Esophagus squamous epithelium (tissue), 4 donors: ENCODE data around the gene CHIC2.

ENCODE experiments used
- CTCF ChIP-seq, 6 experiments: fragments of 450-650 bp in 4 of 6; fragments of 200-600 bp in 2 of 6; sonication (generic) in 2 of 6; IDR thresholded peaks; one replicate each; pipeline ENCODE4 v1.5.1; 2016 to 2019; ENCODE audit warnings: antibody characterized with exemption in 6 of 6, mild to moderate bottlenecking in 4 of 6, moderate library complexity in 4 of 6
- POLR2A ChIP-seq, 4 donors: fragments of 450-650 bp; IDR thresholded peaks; one replicate each; pipeline ENCODE4 v1.6.1; 2017; ENCODE audit warnings: antibody characterized with exemption in 4 of 4, mild to moderate bottlenecking in 4 of 4, moderate library complexity in 3 of 4

DNA sequence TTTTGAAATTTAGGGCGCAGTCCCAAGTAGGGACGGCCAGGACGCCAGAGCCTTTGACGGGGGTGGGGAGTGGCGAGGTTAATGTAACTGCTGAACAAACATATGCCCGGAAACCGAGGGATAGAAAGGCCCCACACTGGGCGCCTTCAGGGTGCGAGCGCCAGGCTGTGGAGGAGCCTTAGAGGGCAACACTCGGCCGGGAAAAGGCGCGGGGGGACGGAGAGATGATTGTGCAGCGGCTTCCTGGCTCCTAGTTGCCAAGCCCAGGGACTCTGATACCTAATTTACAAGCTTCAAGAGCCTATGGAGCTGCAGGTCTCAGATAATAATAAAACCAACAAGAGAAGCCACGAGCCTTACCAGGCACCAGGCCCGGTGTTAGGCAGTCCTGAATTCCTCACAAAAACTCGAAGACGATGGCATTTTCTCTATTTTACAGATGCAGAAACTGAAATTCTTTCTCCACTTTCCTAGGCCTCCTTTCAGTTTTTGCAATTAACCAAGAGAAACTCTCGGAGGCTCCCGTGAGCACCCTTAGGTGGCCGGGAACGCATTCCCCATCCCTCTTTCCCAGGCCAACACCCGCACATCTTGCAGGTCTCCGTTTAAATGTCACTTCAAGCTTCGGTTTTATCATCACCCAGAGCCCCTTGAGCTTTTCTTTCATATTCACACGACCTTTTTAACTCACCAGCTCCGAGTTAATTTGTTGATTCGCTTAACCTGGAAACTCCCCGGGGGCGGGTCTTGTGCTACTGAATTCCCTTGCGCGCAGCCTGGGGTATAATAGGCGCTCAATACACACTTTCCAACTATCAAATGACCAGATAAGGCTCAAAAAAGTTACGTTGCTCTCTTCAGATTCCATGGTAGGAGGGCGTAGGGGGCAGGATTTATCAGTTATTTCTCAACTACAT, 29.2 kb upstream of the CHIC2 start:
- TF ChIP-seq CTCF (IDR thresholded peaks at IDR 0.05) (no peak), POLR2A (IDR thresholded peaks at IDR 0.05) (no peak)
